ELR (cell line): ENCODE data around the gene GPR132.

ENCODE experiments used
- DNase-seq: peaks from one replicate; pipeline ENCODE4 v3.0.0-alpha.2; 2015; ENCODE audit warnings: low read depth

Gene GPR132

DNA sequence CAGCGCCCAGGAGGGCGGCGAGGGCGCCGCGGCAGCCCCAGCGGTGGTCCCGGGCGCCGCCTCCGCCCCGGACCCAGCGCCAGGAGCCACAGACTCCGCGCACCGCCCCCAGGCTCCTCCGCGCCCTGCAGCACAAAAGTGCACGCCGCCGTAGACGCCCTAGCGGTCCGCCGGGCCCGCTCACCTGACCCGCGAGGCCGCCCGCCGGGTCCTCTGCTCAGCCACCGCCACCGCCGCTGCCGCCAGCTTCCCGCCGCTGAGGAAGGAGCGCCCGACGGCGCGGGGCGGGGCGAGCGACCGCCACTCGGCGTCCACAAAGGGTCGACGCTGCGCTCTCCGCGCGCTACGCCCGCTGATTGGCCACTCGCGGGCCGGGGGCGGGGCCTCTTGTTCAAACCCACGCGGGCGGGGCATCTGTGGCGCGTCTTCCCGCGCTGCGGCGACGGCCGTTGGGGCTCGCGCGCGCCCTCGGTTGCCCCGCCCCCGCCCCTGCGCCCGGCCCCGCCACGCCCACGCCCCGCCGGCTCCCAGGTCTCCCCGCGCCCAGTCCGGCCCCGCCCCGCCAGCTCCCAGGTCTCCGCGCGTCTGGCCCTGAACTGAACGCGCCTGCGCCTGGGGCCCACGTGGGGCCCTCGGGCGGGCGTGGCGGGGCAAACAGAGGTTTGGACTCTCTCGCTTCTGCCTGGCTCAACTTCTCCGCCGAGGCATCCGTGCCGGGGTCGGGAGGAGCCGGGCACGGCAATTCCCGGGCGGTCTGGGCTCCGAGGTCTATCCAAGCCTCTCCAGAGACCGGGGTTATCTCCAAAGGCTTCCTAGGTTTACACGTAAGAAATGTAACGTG, 44.2 kb downstream of the GPR132 start, which contains the start of gene CDCA4:
TSS of gene CDCA4 (minus strand) at position 269 of the 841 bp plus-strand sequence. CDS start 9,154 bp downstream, outside the sequence.
- peak; percentile 99 for DNase-seq

- peak; percentile 57 for DNase-seq
These were observed 45.1 kb downstream of the GPR132 start for GRCh38 chr14:105019861-105020814.

- no peak for DNase-seq
These were observed 46.8 kb downstream of the GPR132 start for GRCh38 chr14:105018414-105018813.

- DNase-seq = no peak
These were observed 49.3 kb downstream of the GPR132 start for GRCh38 chr14:105015905-105016304.

DNA sequence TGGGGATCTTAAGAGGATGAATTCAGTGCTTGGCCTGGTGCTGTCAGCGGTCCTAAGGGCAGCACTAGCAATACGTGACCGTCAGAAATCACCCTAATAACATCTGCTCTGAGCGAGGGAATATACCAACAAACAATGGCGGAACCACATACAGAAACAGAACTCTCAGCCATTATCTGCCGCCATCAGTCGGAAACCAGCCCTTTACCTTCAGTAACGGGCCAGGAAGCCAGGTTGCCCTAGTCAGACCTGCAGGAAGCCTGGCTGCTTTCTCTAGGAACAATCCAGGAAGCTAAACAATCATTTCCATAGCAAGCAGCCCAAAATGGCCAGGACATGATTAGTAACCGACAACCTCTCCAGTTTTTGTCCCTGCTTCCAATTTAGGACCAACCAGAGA, 50.0 kb downstream of the GPR132 start:
- no peak for DNase-seq

DNA sequence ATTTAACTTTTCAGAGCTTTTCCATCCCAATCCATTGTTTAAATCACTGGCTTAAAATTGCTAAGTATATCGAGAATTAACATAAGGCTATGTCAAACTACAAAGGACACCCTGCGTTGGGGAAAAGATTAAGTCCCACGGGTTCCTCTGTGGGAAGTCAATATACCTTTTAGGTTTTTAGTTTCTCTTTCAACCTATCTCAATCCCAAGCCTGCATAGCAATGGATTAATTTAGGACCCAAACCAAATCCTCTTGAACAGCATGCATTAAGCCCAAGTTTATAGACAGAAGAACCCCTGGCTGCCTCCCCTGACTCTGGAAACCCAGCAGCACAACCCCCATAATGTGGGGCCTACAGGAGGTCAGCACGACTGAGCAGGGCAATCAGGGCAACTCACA, 50.6 kb downstream of the GPR132 start:
- no peak for DNase-seq

DNA sequence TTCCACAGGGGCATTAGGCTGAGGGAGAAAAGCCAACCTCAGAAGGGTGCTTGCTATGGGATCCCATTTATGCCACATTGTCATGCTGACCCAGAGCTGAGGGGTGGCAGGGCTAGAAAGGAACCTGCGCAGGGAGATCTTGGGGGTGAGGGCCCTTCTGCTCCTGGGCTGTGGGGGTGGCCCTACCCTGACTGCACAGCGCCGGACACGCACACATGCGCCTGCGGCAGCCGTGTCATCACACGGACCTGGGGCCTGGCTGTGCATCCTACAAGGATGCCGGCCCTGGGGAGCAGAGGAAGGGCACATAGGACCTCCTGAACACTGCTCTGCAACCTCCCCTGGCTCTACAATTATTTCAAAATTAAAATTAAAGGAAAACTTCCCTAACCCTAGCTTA, 51.2 kb downstream of the GPR132 start:
- DNase-seq = no peak

- no peak for DNase-seq
These were observed 52.0 kb downstream of the GPR132 start for GRCh38 chr14:105013150-105013785.

DNA sequence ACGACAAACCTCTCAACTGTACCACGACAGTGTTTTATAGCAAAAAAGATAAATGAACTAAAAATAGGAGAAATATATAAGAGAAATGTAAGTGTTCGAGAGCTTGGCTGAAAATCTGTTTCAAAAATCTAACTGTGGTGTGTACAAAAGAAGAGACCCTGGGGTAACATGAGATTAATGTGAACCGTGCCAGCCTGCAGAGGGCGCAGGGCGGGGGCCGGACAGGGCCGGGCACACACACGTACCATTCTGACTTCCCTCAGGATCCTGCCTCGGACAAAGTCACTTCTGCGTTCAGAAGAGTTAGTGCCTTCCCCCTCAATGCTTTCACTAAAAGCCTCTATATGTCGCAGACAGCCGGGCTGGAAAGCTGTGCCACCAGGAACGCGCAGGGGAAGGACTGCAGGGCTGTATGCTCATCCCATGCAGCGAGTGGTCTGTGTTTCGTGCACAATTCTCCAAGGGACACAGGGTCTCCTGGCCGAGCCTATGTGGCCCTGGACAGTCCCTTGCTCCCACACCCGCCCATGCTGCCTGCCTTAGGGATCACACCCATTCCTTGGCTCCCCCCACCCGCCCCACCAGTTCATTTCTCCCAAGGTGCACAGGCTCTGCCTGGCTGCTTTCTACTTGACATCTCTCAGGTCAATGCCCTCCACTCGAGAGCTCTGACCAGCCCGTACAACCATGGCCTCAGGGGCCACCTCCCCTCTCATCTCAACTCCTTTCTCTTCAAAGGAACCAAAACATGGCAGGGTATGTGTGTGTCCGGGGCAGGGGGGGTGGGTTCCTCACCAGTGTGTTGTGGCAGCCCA, 52.9 kb downstream of the GPR132 start:
- no peak for DNase-seq

GRCh38 chr14:105011312-105011990, 53.8 kb downstream of the GPR132 start:
- no peak for DNase-seq

- DNase-seq = no peak
These were observed 54.3 kb downstream of the GPR132 start for GRCh38 chr14:105010891-105011291.

DNA sequence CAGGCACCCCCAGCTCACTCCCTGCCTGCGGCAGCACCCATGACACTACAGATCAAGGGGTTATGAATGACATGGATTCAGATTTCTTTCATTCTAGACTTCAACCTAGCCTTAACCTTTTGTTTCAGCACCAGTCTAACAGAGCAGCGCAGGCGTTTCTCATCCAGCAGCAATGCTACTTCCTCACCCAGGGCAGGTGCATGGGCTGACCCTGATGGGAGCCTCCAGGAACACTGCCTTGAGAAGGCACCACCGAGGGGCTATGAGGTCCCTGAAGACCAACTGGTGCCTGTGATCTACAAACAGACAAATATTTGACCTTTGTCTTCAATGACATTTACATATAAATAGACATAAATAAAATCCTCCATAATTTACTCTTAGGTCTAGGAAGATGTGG, 55.1 kb downstream of the GPR132 start:
- no peak for DNase-seq

DNA sequence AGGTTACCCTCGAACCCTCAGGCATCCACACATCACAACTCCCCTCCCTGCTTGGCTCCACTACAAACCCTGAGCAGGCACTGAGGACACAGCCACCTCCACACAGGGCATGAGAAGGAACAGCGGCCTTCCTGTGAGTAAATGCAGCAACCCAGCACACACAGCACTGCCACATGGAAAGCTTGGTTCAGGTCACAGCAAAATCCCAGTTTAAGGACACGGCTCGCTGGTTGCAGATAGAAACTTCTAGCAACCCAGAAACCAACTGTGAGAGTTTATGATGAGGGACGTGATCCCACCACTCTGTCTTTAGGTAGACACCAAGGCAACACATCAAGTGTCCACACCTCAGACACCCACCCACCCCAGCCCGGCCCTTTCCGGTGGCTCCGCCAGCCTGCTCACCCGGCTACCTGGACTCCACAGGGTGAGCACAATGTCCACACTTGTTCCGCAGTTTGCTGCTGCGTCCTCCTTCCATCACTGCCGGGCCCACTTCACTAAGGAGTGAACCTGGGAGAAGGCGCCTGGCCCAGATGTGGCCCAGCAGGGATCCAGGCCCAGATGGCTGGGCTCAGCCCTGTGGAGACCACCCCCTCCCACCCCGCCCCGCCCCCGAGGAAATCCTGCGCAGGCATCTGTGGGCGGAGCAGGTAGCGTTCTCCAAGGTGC, 57.5 kb downstream of the GPR132 start:
- DNase-seq = no peak

- DNase-seq = no peak
These were observed 58.2 kb downstream of the GPR132 start for GRCh38 chr14:105006831-105007592.

DNA sequence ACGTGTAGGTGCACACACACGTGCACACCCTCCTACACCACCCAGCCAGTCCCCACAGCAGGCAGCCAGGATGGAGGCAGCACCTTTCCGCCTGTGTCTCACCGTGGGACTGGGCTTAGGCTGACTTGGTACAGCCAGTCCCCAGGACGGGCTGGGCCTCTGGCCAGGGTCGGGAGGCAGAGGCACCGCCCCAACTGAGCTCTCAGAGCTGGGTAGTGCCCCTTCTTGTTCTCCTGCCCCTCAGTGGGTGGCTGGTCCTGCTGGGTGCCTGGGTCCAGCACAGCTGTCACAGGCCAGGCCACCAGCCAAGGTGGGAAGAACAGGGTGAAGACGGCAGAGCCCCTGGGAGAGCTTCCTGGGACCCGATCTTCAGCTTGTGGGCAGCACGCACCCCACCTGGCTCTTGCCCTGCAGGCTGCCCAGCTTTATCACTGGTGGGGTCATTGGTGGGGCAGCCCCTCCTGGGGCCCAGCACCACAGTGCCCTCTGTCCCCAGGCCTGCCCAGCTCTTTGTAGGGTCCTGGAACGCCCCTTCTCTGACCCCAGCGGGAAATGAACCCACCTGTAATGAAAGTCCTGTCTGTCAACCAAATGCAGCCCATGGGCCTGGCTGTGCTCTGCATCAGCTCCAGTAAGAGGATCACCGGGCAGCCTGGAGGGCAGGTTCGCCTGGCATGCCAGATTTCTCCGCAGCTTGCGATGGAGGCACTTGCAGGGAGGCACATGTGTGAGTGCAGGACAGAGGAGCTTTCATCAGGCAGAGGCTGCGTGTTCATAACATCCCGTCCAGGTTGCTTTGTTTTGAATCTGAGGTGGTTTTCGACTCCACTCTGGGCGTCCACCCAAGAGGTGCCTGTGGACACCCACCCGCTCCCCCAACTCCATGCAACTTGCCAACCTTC, 59.0 kb downstream of the GPR132 start:
- DNase-seq = no peak

- DNase-seq = no peak
These were observed 59.8 kb downstream of the GPR132 start for GRCh38 chr14:105005329-105005928.
